Heart right ventricle (tissue), 16 donors: ENCODE results near the gene CACTIN. TPM values are rescaled to one million over a fixed set of nuclear protein-coding genes. Genes with fewer than 3 reads are reported as not detected.

Source experiments
- ATAC-seq, 8 donors: fragments of 200-7000 bp; cut with Tn5 transposase; one replicate each; pipeline ENCODE4 v1.9.1; 2020; ENCODE audit warnings: mild to moderate bottlenecking in 8 of 8, moderate library complexity in 8 of 8, moderate number of reproducible peaks in 1 of 8
- DNase-seq, 2 donors: peaks; one replicate each; pipeline ENCODE4 v3.0.0-alpha.2; 2020
- H3K27ac ChIP-seq, 10 donors: fragments of 200-600 bp; sonication (generic) in 2 of 10; one replicate each; pipeline versions ENCODE4 v1.5.0 to v1.8.0; 2020 to 2022; ENCODE audit warnings: mild to moderate bottlenecking in 3 of 10
- H3K27me3 ChIP-seq, 7 donors: fragments of 200-600 bp; one replicate each; pipeline ENCODE4 v1.8.0; 2021 to 2022; ENCODE audit warnings: mild to moderate bottlenecking in 2 of 7
- H3K36me3 ChIP-seq, 9 donors: fragments of 200-600 bp; sonication (generic) in 1 of 9; one replicate each; pipeline versions ENCODE4 v1.5.0 to v1.8.0; 2020 to 2022; ENCODE audit warnings: mild to moderate bottlenecking in 2 of 9
- H3K4me1 ChIP-seq, 9 donors: fragments of 200-600 bp; sonication (generic) in 1 of 9; one replicate each; pipeline versions ENCODE4 v1.5.0 to v1.8.0; 2020 to 2022; ENCODE audit warnings: mild to moderate bottlenecking in 4 of 9
- H3K4me3 ChIP-seq, 10 donors: fragments of 200-600 bp; sonication (generic) in 2 of 10; one replicate each; pipeline versions ENCODE4 v1.5.0 to v1.8.0; 2020 to 2022; ENCODE audit warnings: mild to moderate bottlenecking in 7 of 10, moderate library complexity in 2 of 10
- H3K9me3 ChIP-seq, 11 donors: fragments of 200-600 bp in 10 of 11; sonication (generic) in 2 of 11; one replicate each; pipeline versions ENCODE4 v1.5.0 to v1.8.0; 2013 to 2022; ENCODE audit warnings: mild to moderate bottlenecking in 2 of 11, control low read depth in 1 of 11, moderate library complexity in 1 of 11
- CTCF ChIP-seq, 9 donors: fragments of 200-600 bp; sonication (generic) in 2 of 9; IDR thresholded peaks; one replicate each; pipeline versions ENCODE4 v1.5.0 to v1.8.0; 2021 to 2022; ENCODE audit warnings: antibody characterized with exemption in 9 of 9, mild to moderate bottlenecking in 5 of 9, moderate library complexity in 1 of 9
- WGBS, 2 donors: extraction: QIAGEN DNeasy Blood & Tissue Kit; methylation state at CpG; one replicate each; pipeline ENCODE4 v1.1.7; 2013; ENCODE audit warnings: inconsistent platforms in 1 of 2; 5-methylcytosine and 5-hydroxymethylcytosine counted together
- intact Hi-C, 10 donors: fragments of 100-400 bp; cut with DNase I; formaldehyde crosslinking; loops; one replicate each; pipeline versions ENCODE4 v1.11.1 to v1.14.2; 2022
- polyA plus RNA-seq, 2 donors: library from polyadenylated mRNA; stranded (reverse); fragments of 200-250 nt; gene quantifications; one replicate each; pipeline ENCODE4 v1.2.3, GENCODE V29; 2013
- total RNA-seq, 10 donors: library from RNA; stranded (reverse); fragmentation: NEBNext Ultra II Directional in 3 of 10; extraction: Animal tissue kit (Norgen Biotek cat#: 25700) in 3 of 10; gene quantifications; one replicate each; pipeline versions ENCODE4 v1.2.1 to v1.2.4, GENCODE V29; 2021 to 2023
- donor health status: Arrhythmogenic right ventricular cardiomyopathy.
- donor health status: ischemic (EF 13 %, LVEDD 7.1; RV severe dilation, severe dysfunction).
- donor health status: healthy with polysubstance abuse.
- donor health status: DM: no; HTN: yes; CAD: no.
- donor health status: DM: no; HTN: no; CAD: no.
- donor health status: ischemic (EF 25% LVEDD 6.9; RV normal size, moderate dysfunction).
- donor health status: ischemic (EF 25% LVEDD 5.7; RV mildly dilated, moderate dysfunction).
- donor health status: healthy.
- donor health status: DM: yes; HTN: yes; CAD: no.
- donor health status: Ischemic cardiomyopathy.
- donor health status: ischemic (EF 35%, LVEDD 5.7; RV mildly dilated, moderate dysfunction).
- donor health status: nonischemic (EF 11% LVEDD 7.7; RV severe dilation, severe dysfunction).
- donor health status: DM: yes; HTN: yes; CAD: no.
- donor health status: PGD.
- donor health status: ischemic (EF 29% LVEDD 5.4; RV normal size, mild dysfunction).
- donor health status: nonischemic (EF 23%, LVEDD 6.1; RV moderate dilation, normal function).

CACTIN gene
- total and polyA plus RNA-seq, 12 donors, result 9.7 to 17.6 (median 12.7) TPM

DNA sequence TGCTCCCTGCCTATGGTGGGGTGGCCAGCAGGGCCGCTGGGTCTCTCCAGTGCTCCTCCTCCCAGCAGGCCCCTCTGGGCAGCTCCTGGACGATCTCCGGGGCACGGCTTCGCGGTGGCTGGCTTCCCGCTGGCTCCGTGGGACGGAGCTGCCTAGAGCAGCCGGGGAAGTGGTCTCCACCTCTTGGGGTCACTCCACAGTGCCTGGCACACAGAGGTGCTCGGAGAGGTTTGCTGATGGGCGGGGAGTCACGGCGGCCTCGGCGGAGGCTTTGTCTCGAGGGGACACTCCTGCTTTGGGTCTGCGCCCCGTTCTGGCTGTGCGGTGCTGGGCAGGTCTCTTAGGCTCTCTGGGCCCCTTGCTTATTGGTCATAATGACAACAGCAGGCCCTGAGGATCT lies 9.9 kb upstream of the CACTIN start:
- 90 to 94% methylated on average over 20 of the region's 20 CpGs for WGBS, 2 donors
- H3K27me3 ChIP-seq, result no peaks in the 10 kb centered on the region
- H3K36me3 ChIP-seq, result peaks cover 0 to 97% (median 33%) of the 10 kb centered on the region in 9 donors
- H3K4me1 ChIP-seq, result no peaks in the 10 kb centered on the region
- H3K4me3 ChIP-seq, result no peak overlapping the region
- no peak for TF ChIP-seq CTCF (IDR thresholded peaks at IDR 0.05)
- intact Hi-C loops, result no loop called here
- no peak for DNase-seq
- no peak overlapping the region for H3K27ac ChIP-seq
- no peak for ATAC-seq
- no peaks in the 10 kb centered on the region for H3K9me3 ChIP-seq

- DNase-seq (no peak), ATAC-seq (no peak)
- H3K27me3 ChIP-seq, result no peaks in the 10 kb centered on the region
- H3K4me3 ChIP-seq, result no peak overlapping the region
- H3K4me1 ChIP-seq, result no peaks in the 10 kb centered on the region
- no peaks in the 10 kb centered on the region for H3K9me3 ChIP-seq
- intact Hi-C loops, result no loop called here
- H3K27ac ChIP-seq, result no peak overlapping the region
- 95 to 97% methylated on average over 19 of the region's 19 CpGs for WGBS, 2 donors
- no peak for TF ChIP-seq CTCF (IDR thresholded peaks at IDR 0.05)
- H3K36me3 ChIP-seq, result peaks cover 0 to 90% (median 29%) of the 10 kb centered on the region in 9 donors
These were observed 8.0 kb upstream of the CACTIN start for GRCh38 chr19:3634496-3635045.

DNA sequence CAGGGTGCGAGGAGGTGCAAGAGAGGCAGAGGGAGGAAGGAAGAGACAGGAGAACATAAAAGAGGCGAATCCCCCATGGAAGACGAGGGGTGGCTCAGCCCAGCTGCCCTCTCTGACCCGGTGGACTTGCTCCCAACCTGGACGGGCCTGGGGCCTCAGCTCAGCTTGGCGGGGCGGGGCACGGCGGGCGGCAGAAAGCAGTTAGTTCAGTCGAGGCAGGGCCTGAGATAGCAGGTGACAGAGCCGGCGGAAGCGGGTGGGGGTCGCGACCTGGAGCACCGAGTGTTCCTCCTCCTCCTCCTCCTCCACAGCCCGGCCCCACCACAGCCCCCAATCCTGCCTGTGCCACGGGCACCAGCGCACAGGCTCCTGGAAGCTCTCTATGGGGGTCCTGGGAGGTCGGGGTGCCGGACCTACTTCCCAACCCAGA lies 7.0 kb upstream of the CACTIN start:
- H3K27ac ChIP-seq, result no peak overlapping the region
- peaks cover 0 to 80% (median 21%) of the 10 kb centered on the region in 9 donors for H3K36me3 ChIP-seq
- 90 to 93% methylated on average over 20 to 22 of the region's 22 CpGs for WGBS, 2 donors

DNA sequence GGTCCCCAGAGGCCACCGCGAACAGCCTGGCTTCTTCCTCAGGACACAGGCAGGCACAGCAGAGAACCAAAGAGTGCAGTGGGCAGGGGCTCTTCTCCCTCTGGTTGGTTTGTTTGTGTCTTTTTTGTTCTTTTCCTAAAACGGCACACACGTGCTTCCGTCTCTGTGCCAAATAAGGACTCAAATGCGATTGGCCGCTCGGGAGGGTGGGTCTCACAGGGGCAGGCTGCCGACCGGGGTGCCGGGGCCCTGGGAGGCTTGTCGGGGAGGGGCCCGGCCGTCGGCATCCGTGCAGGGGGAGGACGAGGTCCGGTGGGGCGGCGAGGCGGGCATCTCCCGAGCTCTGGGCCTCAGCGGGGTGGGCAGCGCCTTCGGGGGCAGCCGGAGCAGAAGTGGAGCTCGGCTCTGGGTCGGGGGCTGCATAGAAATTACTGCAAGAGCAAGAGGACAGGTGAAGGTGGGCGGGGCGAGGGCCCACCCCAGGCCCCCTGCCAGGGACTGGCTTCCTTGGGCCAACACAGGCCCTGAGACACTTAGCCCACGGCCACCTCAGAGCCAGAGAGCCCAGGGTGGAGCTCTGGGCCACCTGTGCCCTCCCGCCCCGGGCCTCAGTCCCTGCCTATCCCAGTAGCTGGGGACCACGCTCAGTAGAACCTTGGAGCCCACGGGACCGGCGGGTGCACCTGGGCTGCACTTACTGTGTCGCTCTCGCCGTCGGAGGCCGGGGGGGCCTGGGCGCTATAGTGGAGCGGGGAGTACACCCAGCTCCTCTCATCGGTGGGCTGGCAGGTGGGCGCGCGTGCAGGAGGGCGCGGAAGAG lies 6.4 kb upstream of the CACTIN start:
- ATAC-seq (no peak), DNase-seq (no peak)
- Histone ChIP-seq H3K9me3 (no peaks in the 10 kb centered on the region), H3K36me3 (peaks cover 0 to 73% (median 15%) of the 10 kb centered on the region in 9 donors), H3K27ac (no peak overlapping the region), H3K4me3 (no peak overlapping the region), H3K4me1 (no peaks in the 10 kb centered on the region), H3K27me3 (no peaks in the 10 kb centered on the region)
- intact Hi-C loops, result no loop called here
- no peak for TF ChIP-seq CTCF (IDR thresholded peaks at IDR 0.05)
- 88 to 90% methylated on average over 50 of the region's 50 CpGs for WGBS, 2 donors

More for the DNA sequence above, 7.0 kb upstream of the CACTIN start:
- TF ChIP-seq CTCF (IDR thresholded peaks at IDR 0.05), result no peak
- Histone ChIP-seq H3K9me3 (no peaks in the 10 kb centered on the region), H3K4me1 (no peaks in the 10 kb centered on the region), H3K27me3 (no peaks in the 10 kb centered on the region), H3K4me3 (no peak overlapping the region)
- DNase-seq (no peak), ATAC-seq (no peak)
- intact Hi-C loops, result no loop called here
